ENCODE results near the gene SRSF1. TPM values are rescaled to one million over a fixed set of nuclear protein-coding genes. Genes with fewer than 3 reads are reported as not detected.

Gene SRSF1
- total and polyA plus RNA-seq, 2 of the 4 experiments (the other 2 are of a cell fraction), result 190 to 357 TPM

DNA sequence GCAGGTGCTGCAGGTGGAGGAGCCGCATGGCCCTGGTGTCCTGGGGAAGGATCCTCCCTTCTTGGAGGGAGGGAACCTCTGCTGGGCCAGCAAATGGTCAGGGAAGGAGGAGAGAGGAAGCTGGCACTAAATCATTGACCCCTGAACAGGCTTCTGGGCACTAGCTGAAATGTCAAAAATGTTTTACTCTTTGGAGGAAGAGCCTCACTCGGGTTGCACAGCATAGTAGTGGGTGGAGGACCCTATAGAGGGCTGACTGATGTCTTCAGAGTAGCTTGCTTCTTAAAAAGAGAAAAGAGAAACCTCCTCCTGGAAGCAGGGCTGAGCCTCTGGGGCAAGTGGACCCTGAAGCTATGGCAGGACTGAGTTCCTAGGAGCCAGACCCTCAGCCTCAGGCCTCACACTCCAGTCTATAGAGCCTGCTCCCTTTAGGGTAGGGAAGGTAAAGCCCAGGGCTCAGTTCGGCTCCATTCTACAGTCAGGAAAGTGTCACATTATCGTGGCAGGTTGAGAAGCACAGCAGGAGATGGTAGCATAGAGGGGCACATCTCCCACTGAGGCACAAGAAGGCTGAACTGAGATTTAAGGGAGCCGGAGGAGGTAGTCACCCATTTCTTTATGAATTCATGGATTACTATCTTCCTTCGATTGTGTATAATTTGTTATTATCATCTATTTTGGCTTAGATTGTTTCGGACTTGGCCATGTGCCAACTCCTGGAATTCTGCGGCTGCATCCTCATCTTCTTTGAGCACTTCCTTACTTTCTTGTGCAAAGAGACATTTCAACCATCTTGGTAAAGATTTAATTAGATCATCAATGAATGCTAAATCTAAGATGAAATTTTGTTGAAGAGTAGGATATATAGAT is 44.5 kb downstream of the SRSF1 start:
- Histone ChIP-seq H3K4me2 (ENCODE audit: low read depth, low read length) (no peak overlapping the region), H3K27me3 (ENCODE audit: control insufficient read depth, insufficient read depth, low read length) (no peaks in the 10 kb centered on the region), H2BK5ac (ENCODE audit: low read depth, low read length, poor library complexity, severe bottlenecking) (no peak overlapping the region), H4K91ac (ENCODE audit: insufficient read depth, low read depth, low read length) (no peak overlapping the region), H2AK9ac (replicated peaks; ENCODE audit: low read depth, low read length, poor library complexity) (no peak overlapping the region), H2AFZ (replicated peaks; ENCODE audit: low read length, poor library complexity) (no peak overlapping the region), H3K56ac (ENCODE audit: extremely low read depth, insufficient read depth, low read length) (no peak overlapping the region), H3K27ac (ENCODE audit: insufficient read depth, low read length) (no peak overlapping the region), H2BK15ac (ENCODE audit: low read depth, low read length) (no peak overlapping the region), H3K9ac (ENCODE audit: low read depth, low read length) (no peak overlapping the region), H3K9me1 (ENCODE audit: insufficient read depth, low read length) (no peaks in the 10 kb centered on the region; the same call in 1 of the 2 replicates), H3K4me3 (ENCODE audit: insufficient read depth, low read depth, low read length) (no peak overlapping the region), H2BK20ac (ENCODE audit: low read depth, low read length) (no peak overlapping the region), H2BK120ac (ENCODE audit: low read depth, low read length) (no peak overlapping the region), H3K36me3 (ENCODE audit: control insufficient read depth, insufficient read depth, low read length) (no peaks in the 10 kb centered on the region), H3K79me1 (ENCODE audit: low read depth in 1 of 2, low read length in 2 of 2) (no peaks in the 10 kb centered on the region), H4K8ac (ENCODE audit: low read depth in 2 of 2, low read length in 2 of 2) (no peak overlapping the region), H4K20me1 (ENCODE audit: insufficient read depth, low read length) (no peaks in the 10 kb centered on the region), H3K4me1 (ENCODE audit: control insufficient read depth, insufficient read depth, low read length) (no peaks in the 10 kb centered on the region), H4K5ac (ENCODE audit: low read depth, low read length) (no peak overlapping the region), H3K14ac (replicated peaks; ENCODE audit: low read depth, low read length) (no peak overlapping the region), H3K4ac (ENCODE audit: low read depth, low read length) (no peak overlapping the region), H3K18ac (ENCODE audit: low read depth, low read length) (no peak overlapping the region), H2AK5ac (ENCODE audit: low read depth, low read length) (no peak overlapping the region), H3K9me3 (ENCODE audit: control insufficient read depth, insufficient read depth, low read length) (no peaks in the 10 kb centered on the region), H3K23ac (ENCODE audit: low read depth, low read length) (no peak overlapping the region)
- POLR2A ChIA-PET (ENCODE audit: unreplicated experiment), result no interaction called here
- CTCF ChIA-PET, result no interaction called here
- intact Hi-C loops (cut with micrococcal nuclease) (no loop called here), in situ Hi-C loops (cut with MboI; ENCODE audit: low sequenced_read_pairs) (no loop called here), dilution Hi-C loops (cut with HindIII; ENCODE audit: low sequenced_read_pairs, unreplicated experiment) (no loop called here)
- no TSS peak for BruUV-seq (replicated peaks)
- no peak for DNase-seq
- TF ChIP-seq POLR2A (IDR thresholded peaks at IDR 0.05; ENCODE audit: low read depth, low read length) (no peak), CEBPB (IDR thresholded peaks at IDR 0.05; ENCODE audit: low read depth, low read length) (no peak)
- ATAC-seq (ENCODE audit: low read depth), result no peak
- 76% methylated on average over 3 of the region's 8 CpGs; no CpG with 5 or more reads in 1 of the 2 experiments for WGBS, 2 experiments (ENCODE audit: extremely low coverage in 2 of 2, insufficient read length in 1 of 2)

Measured in IMR-90 (cell line).